Measurements from ENCODE around the gene BCL2L13. TPM values are rescaled to one million over a fixed set of nuclear protein-coding genes. Genes with fewer than 3 reads are reported as not detected.
A peak's percentile ranks its signal among the peaks of the same experiment; 100 is the strongest.
"Not testable (repeated sequence)": the region's sequence is repeated elsewhere in the genome, so short reads cannot be mapped to it uniquely, and the experiment has no call there.

The BCL2L13 gene
- total RNA-seq, 1 experiment from 2014 or later, result 41.4 TPM

GRCh38 chr22:17634696-17635095, 3.9 kb upstream of the BCL2L13 start:
- DNase-seq (ENCODE audit: low read depth), result no peak

- not testable (repeated sequence) for DNase-seq (ENCODE audit: low read depth)
These were observed 1.7 kb upstream of the BCL2L13 start for GRCh38 chr22:17636850-17637249.

GRCh38 chr22:17637490-17638181, 921 bp upstream of the BCL2L13 start:
- DNase-seq (ENCODE audit: low read depth), result no peak

- no peak for DNase-seq (ENCODE audit: low read depth)
These were observed 450 bp upstream of the BCL2L13 start for GRCh38 chr22:17638182-17638431.

- DNase-seq (ENCODE audit: low read depth), result peak; percentile 20
These were observed 737 bp downstream of the BCL2L13 start for GRCh38 chr22:17639247-17639741.

- no peak for DNase-seq (ENCODE audit: low read depth)
These were observed 2.7 kb downstream of the BCL2L13 start for GRCh38 chr22:17641269-17641668.

GRCh38 chr22:17642357-17642756, 3.8 kb downstream of the BCL2L13 start:
- not testable (repeated sequence) for DNase-seq (ENCODE audit: low read depth)

- no peak for DNase-seq (ENCODE audit: low read depth)
These were observed 8.9 kb downstream of the BCL2L13 start for GRCh38 chr22:17647452-17647851.

GRCh38 chr22:17647991-17648390, 9.4 kb downstream of the BCL2L13 start:
- DNase-seq (ENCODE audit: low read depth), result no peak

- no peak for DNase-seq (ENCODE audit: low read depth)
These were observed 10.0 kb downstream of the BCL2L13 start for GRCh38 chr22:17648569-17648968.

- no peak for DNase-seq (ENCODE audit: low read depth)
These were observed 16.7 kb downstream of the BCL2L13 start for GRCh38 chr22:17655289-17655688.

GRCh38 chr22:17656870-17657395, 18.4 kb downstream of the BCL2L13 start:
- no peak for DNase-seq (ENCODE audit: low read depth)

GRCh38 chr22:17664414-17665055, 26.0 kb downstream of the BCL2L13 start:
- no peak for DNase-seq (ENCODE audit: low read depth)

- no peak for DNase-seq (ENCODE audit: low read depth)
These were observed 26.7 kb downstream of the BCL2L13 start for GRCh38 chr22:17665248-17665647.

GRCh38 chr22:17665854-17666253, 27.3 kb downstream of the BCL2L13 start:
- DNase-seq (ENCODE audit: low read depth), result no peak

- DNase-seq (ENCODE audit: low read depth), result not testable (repeated sequence)
These were observed 33.0 kb downstream of the BCL2L13 start for GRCh38 chr22:17671521-17672092.

GRCh38 chr22:17672417-17672991, 33.9 kb downstream of the BCL2L13 start:
- DNase-seq (ENCODE audit: low read depth), result no peak

GRCh38 chr22:17674152-17674551, 35.6 kb downstream of the BCL2L13 start:
- DNase-seq (ENCODE audit: low read depth), result no peak

- DNase-seq (ENCODE audit: low read depth), result no peak
These were observed 37.0 kb downstream of the BCL2L13 start for GRCh38 chr22:17675584-17675983.

- no peak for DNase-seq (ENCODE audit: low read depth)
These were observed 40.3 kb downstream of the BCL2L13 start for GRCh38 chr22:17678817-17679385.

GRCh38 chr22:17684245-17684644, 45.7 kb downstream of the BCL2L13 start:
- DNase-seq (ENCODE audit: low read depth), result no peak

- DNase-seq (ENCODE audit: low read depth), result no peak
These were observed 54.3 kb downstream of the BCL2L13 start for GRCh38 chr22:17692841-17693240.
